ENCODE measurements around the gene PRKD1. TPM values are rescaled to one million over a fixed set of nuclear protein-coding genes. Genes with fewer than 3 reads are reported as not detected.
"Not testable (repeated sequence)": the region's sequence is repeated elsewhere in the genome, so short reads cannot be mapped to it uniquely, and the experiment has no call there.

Gene PRKD1
- total and polyA plus RNA-seq, 2 donors: 2.5 to 5.6 TPM

- Histone ChIP-seq H3K27ac (ENCODE audit: low read depth in 1 of 2, low read length in 1 of 2) (no peak overlapping the region), H3K4me3 (ENCODE audit: low read length in 2 of 2) (no peak overlapping the region), H3K27me3 (ENCODE audit: control insufficient read depth in 2 of 2, insufficient read depth in 1 of 2, low read length in 1 of 2) (no peaks in the 10 kb centered on the region), H3K9me3 (ENCODE audit: control insufficient read depth in 2 of 2, insufficient read depth in 1 of 2, low read length in 1 of 2) (no peaks in the 10 kb centered on the region), H3K4me1 (ENCODE audit: control insufficient read depth in 2 of 2, insufficient read depth in 2 of 2, low read length in 2 of 2) (no peaks in the 10 kb centered on the region), H3K36me3 (ENCODE audit: control insufficient read depth in 2 of 2, insufficient read depth in 2 of 2, low read length in 1 of 2) (no peaks in the 10 kb centered on the region)
- no peak for DNase-seq (ENCODE audit: low read depth in 6 of 9, low spot score in 9 of 9)
- 96% methylated on average over 3 of the region's 3 CpGs for WGBS
Measured at GRCh38 chr14:29893989-29894388, 33.7 kb downstream of the PRKD1 start.

GRCh38 chr14:29892327-29892726 is 35.3 kb downstream of the PRKD1 start:
- Histone ChIP-seq H3K27me3 (ENCODE audit: control insufficient read depth in 2 of 2, insufficient read depth in 1 of 2, low read length in 1 of 2) (no peaks in the 10 kb centered on the region), H3K9me3 (ENCODE audit: control insufficient read depth in 2 of 2, insufficient read depth in 1 of 2, low read length in 1 of 2) (no peaks in the 10 kb centered on the region), H3K27ac (ENCODE audit: low read depth in 1 of 2, low read length in 1 of 2) (no peak overlapping the region), H3K36me3 (ENCODE audit: control insufficient read depth in 2 of 2, insufficient read depth in 2 of 2, low read length in 1 of 2) (no peaks in the 10 kb centered on the region), H3K4me3 (ENCODE audit: low read length in 2 of 2) (no peak overlapping the region), H3K4me1 (ENCODE audit: control insufficient read depth in 2 of 2, insufficient read depth in 2 of 2, low read length in 2 of 2) (no peaks in the 10 kb centered on the region)
- DNase-seq (ENCODE audit: low read depth in 6 of 9, low spot score in 9 of 9): no peak

GRCh38 chr14:29885988-29886387 is 41.7 kb downstream of the PRKD1 start:
- WGBS: 92% methylated on average over 5 of the region's 5 CpGs
- Histone ChIP-seq H3K36me3 (ENCODE audit: control insufficient read depth in 2 of 2, insufficient read depth in 2 of 2, low read length in 1 of 2) (no peaks in the 10 kb centered on the region), H3K27me3 (ENCODE audit: control insufficient read depth in 2 of 2, insufficient read depth in 1 of 2, low read length in 1 of 2) (no peaks in the 10 kb centered on the region), H3K9me3 (ENCODE audit: control insufficient read depth in 2 of 2, insufficient read depth in 1 of 2, low read length in 1 of 2) (peaks cover 0 to 3% of the 10 kb centered on the region in 2 donors), H3K27ac (ENCODE audit: low read depth in 1 of 2, low read length in 1 of 2) (no peak overlapping the region), H3K4me3 (ENCODE audit: low read length in 2 of 2) (no peak overlapping the region), H3K4me1 (ENCODE audit: control insufficient read depth in 2 of 2, insufficient read depth in 2 of 2, low read length in 2 of 2) (no peaks in the 10 kb centered on the region)
- DNase-seq (ENCODE audit: low read depth in 6 of 9, low spot score in 9 of 9): no peak

- DNase-seq (ENCODE audit: low read depth in 6 of 9, low spot score in 9 of 9): no peak
- no peaks in the 10 kb centered on the region for H3K27me3 ChIP-seq (ENCODE audit: control insufficient read depth in 2 of 2, insufficient read depth in 1 of 2, low read length in 1 of 2)
Measured at GRCh38 chr14:29868000-29868399, 59.6 kb downstream of the PRKD1 start.

GRCh38 chr14:29865299-29865698 is 62.3 kb downstream of the PRKD1 start:
- Histone ChIP-seq H3K36me3 (ENCODE audit: control insufficient read depth in 2 of 2, insufficient read depth in 2 of 2, low read length in 1 of 2) (no peaks in the 10 kb centered on the region), H3K9me3 (ENCODE audit: control insufficient read depth in 2 of 2, insufficient read depth in 1 of 2, low read length in 1 of 2) (no peaks in the 10 kb centered on the region), H3K4me1 (ENCODE audit: control insufficient read depth in 2 of 2, insufficient read depth in 2 of 2, low read length in 2 of 2) (no peaks in the 10 kb centered on the region), H3K4me3 (ENCODE audit: low read length in 2 of 2) (no peak overlapping the region), H3K27me3 (ENCODE audit: control insufficient read depth in 2 of 2, insufficient read depth in 1 of 2, low read length in 1 of 2) (no peaks in the 10 kb centered on the region), H3K27ac (ENCODE audit: low read depth in 1 of 2, low read length in 1 of 2) (no peak overlapping the region)
- DNase-seq (ENCODE audit: low read depth in 6 of 9, low spot score in 9 of 9): no peak
- WGBS: 84% methylated on average over 2 of the region's 2 CpGs

More at GRCh38 chr14:29868000-29868399, 59.6 kb downstream of the PRKD1 start:
- H3K4me1 ChIP-seq (ENCODE audit: control insufficient read depth in 2 of 2, insufficient read depth in 2 of 2, low read length in 2 of 2): no peaks in the 10 kb centered on the region
- no peak overlapping the region for H3K27ac ChIP-seq (ENCODE audit: low read depth in 1 of 2, low read length in 1 of 2)
- no peaks in the 10 kb centered on the region for H3K36me3 ChIP-seq (ENCODE audit: control insufficient read depth in 2 of 2, insufficient read depth in 2 of 2, low read length in 1 of 2)
- no peaks in the 10 kb centered on the region for H3K9me3 ChIP-seq (ENCODE audit: control insufficient read depth in 2 of 2, insufficient read depth in 1 of 2, low read length in 1 of 2)
- H3K4me3 ChIP-seq (ENCODE audit: low read length in 2 of 2): no peak overlapping the region
- 84% methylated on average over 3 of the region's 3 CpGs for WGBS

- Histone ChIP-seq H3K36me3 (ENCODE audit: control insufficient read depth in 2 of 2, insufficient read depth in 2 of 2, low read length in 1 of 2) (no peaks in the 10 kb centered on the region), H3K27me3 (ENCODE audit: control insufficient read depth in 2 of 2, insufficient read depth in 1 of 2, low read length in 1 of 2) (no peaks in the 10 kb centered on the region), H3K4me3 (ENCODE audit: low read length in 2 of 2) (no peak overlapping the region), H3K9me3 (ENCODE audit: control insufficient read depth in 2 of 2, insufficient read depth in 1 of 2, low read length in 1 of 2) (no peaks in the 10 kb centered on the region), H3K27ac (ENCODE audit: low read depth in 1 of 2, low read length in 1 of 2) (no peak overlapping the region), H3K4me1 (ENCODE audit: control insufficient read depth in 2 of 2, insufficient read depth in 2 of 2, low read length in 2 of 2) (no peaks in the 10 kb centered on the region)
- WGBS: 85% methylated on average over 2 of the region's 2 CpGs
- no peak for DNase-seq (ENCODE audit: low read depth in 6 of 9, low spot score in 9 of 9)
Measured at GRCh38 chr14:29861996-29862395, 65.7 kb downstream of the PRKD1 start.

- 24% methylated on average over 3 of the region's 3 CpGs for WGBS
- no peak for DNase-seq (ENCODE audit: low read depth in 6 of 9, low spot score in 9 of 9)
- Histone ChIP-seq H3K27me3 (ENCODE audit: control insufficient read depth in 2 of 2, insufficient read depth in 1 of 2, low read length in 1 of 2) (no peaks in the 10 kb centered on the region), H3K4me3 (ENCODE audit: low read length in 2 of 2) (no peak overlapping the region), H3K4me1 (ENCODE audit: control insufficient read depth in 2 of 2, insufficient read depth in 2 of 2, low read length in 2 of 2) (no peaks in the 10 kb centered on the region), H3K9me3 (ENCODE audit: control insufficient read depth in 2 of 2, insufficient read depth in 1 of 2, low read length in 1 of 2) (no peaks in the 10 kb centered on the region), H3K27ac (ENCODE audit: low read depth in 1 of 2, low read length in 1 of 2) (no peak overlapping the region), H3K36me3 (ENCODE audit: control insufficient read depth in 2 of 2, insufficient read depth in 2 of 2, low read length in 1 of 2) (no peaks in the 10 kb centered on the region)
Measured at GRCh38 chr14:29858299-29858698, 69.3 kb downstream of the PRKD1 start.

GRCh38 chr14:29857551-29857950 is 70.1 kb downstream of the PRKD1 start:
- Histone ChIP-seq H3K27me3 (ENCODE audit: control insufficient read depth in 2 of 2, insufficient read depth in 1 of 2, low read length in 1 of 2) (no peaks in the 10 kb centered on the region), H3K4me1 (ENCODE audit: control insufficient read depth in 2 of 2, insufficient read depth in 2 of 2, low read length in 2 of 2) (no peaks in the 10 kb centered on the region), H3K9me3 (ENCODE audit: control insufficient read depth in 2 of 2, insufficient read depth in 1 of 2, low read length in 1 of 2) (no peaks in the 10 kb centered on the region), H3K27ac (ENCODE audit: low read depth in 1 of 2, low read length in 1 of 2) (no peak overlapping the region), H3K4me3 (ENCODE audit: low read length in 2 of 2) (no peak overlapping the region), H3K36me3 (ENCODE audit: control insufficient read depth in 2 of 2, insufficient read depth in 2 of 2, low read length in 1 of 2) (no peaks in the 10 kb centered on the region)
- whole genome bisulfite sequencing: 45% methylated on average over 3 of the region's 3 CpGs
- DNase-seq (ENCODE audit: low read depth in 6 of 9, low spot score in 9 of 9): no peak

GRCh38 chr14:29856516-29856915 is 71.1 kb downstream of the PRKD1 start:
- Histone ChIP-seq H3K27me3 (ENCODE audit: control insufficient read depth in 2 of 2, insufficient read depth in 1 of 2, low read length in 1 of 2) (no peaks in the 10 kb centered on the region), H3K27ac (ENCODE audit: low read depth in 1 of 2, low read length in 1 of 2) (no peak overlapping the region), H3K9me3 (ENCODE audit: control insufficient read depth in 2 of 2, insufficient read depth in 1 of 2, low read length in 1 of 2) (no peaks in the 10 kb centered on the region), H3K4me3 (ENCODE audit: low read length in 2 of 2) (no peak overlapping the region), H3K36me3 (ENCODE audit: control insufficient read depth in 2 of 2, insufficient read depth in 2 of 2, low read length in 1 of 2) (no peaks in the 10 kb centered on the region), H3K4me1 (ENCODE audit: control insufficient read depth in 2 of 2, insufficient read depth in 2 of 2, low read length in 2 of 2) (no peaks in the 10 kb centered on the region)
- no peak for DNase-seq (ENCODE audit: low read depth in 6 of 9, low spot score in 9 of 9)
- 83% methylated on average over 4 of the region's 4 CpGs for WGBS

GRCh38 chr14:29853691-29854090 is 74.0 kb downstream of the PRKD1 start:
- not testable (repeated sequence) for H3K9me3 ChIP-seq (ENCODE audit: control insufficient read depth in 2 of 2, insufficient read depth in 1 of 2, low read length in 1 of 2); H3K4me3 ChIP-seq (ENCODE audit: low read length in 2 of 2); DNase-seq (ENCODE audit: low read depth in 6 of 9, low spot score in 9 of 9); H3K4me1 ChIP-seq (ENCODE audit: control insufficient read depth in 2 of 2, insufficient read depth in 2 of 2, low read length in 2 of 2); H3K27ac ChIP-seq (ENCODE audit: low read depth in 1 of 2, low read length in 1 of 2); H3K27me3 ChIP-seq (ENCODE audit: control insufficient read depth in 2 of 2, insufficient read depth in 1 of 2, low read length in 1 of 2); H3K36me3 ChIP-seq (ENCODE audit: control insufficient read depth in 2 of 2, insufficient read depth in 2 of 2, low read length in 1 of 2)
- 95% methylated on average over 2 of the region's 2 CpGs for WGBS
